ENCODE results near the gene LIPC. TPM values are rescaled to one million over a fixed set of nuclear protein-coding genes. Genes with fewer than 3 reads are reported as not detected.

Gene LIPC
- total and polyA plus RNA-seq, 2 donors (not counting 3 experiments of a cell fraction or from before 2014, with no cell fraction given): not detected

DNA sequence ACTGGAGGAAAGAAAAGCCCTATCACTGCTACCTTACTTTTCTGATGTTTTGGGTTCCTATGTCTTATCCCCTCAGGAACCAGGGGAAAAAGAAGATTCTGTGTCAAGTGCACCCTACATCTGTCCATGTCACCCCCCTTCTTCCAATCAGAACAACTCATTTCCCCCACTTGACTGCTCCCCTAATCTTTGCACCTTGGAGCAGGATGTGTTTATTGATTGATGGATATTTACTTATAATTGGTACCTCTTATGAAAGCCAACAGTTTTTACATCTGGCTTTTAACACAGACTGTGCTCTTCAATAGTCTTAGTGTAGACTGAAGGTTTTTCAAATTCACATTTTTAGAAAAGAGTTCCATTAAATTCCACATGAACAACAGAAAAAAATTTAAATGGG is 33.3 kb downstream of the LIPC start:
- peaks cover under 1% of the 10 kb centered on the region for H3K4me1 ChIP-seq (ENCODE audit: control insufficient read depth, extremely low read depth, insufficient read depth, low read length)
- H3K9me1 ChIP-seq (replicated peaks; ENCODE audit: control insufficient read depth, extremely low read depth, insufficient read depth, low read length): no peaks in the 10 kb centered on the region
- no peaks in the 10 kb centered on the region for H3K36me3 ChIP-seq (ENCODE audit: control insufficient read depth in 2 of 2, extremely low read depth in 1 of 2, insufficient read depth in 2 of 2, low read length in 2 of 2)
- DNase-seq (ENCODE audit: low read depth, low spot score) (no peak), FAIRE-seq (no peak)
- intact Hi-C loops (cut with micrococcal nuclease): no loop called here
- H3K27me3 ChIP-seq (ENCODE audit: control insufficient read depth in 2 of 2, insufficient read depth in 2 of 2, low read length in 2 of 2): no peaks in the 10 kb centered on the region
- no peak overlapping the region for H3K4me3 ChIP-seq (replicated peaks in 1 of 3; ENCODE audit: insufficient read depth in 1 of 3, low read depth in 1 of 3, low read length in 3 of 3)
- TF ChIP-seq MAX (IDR thresholded peaks at IDR 0.05; ENCODE audit: insufficient read depth, insufficient read length): no peak
- TF ChIP-seq CTCF (IDR thresholded peaks at IDR 0.05; ENCODE audit: extremely low read depth in 1 of 2, insufficient read depth in 1 of 2, low read depth in 1 of 2, low read length in 2 of 2): no peak
- no peak for TF ChIP-seq FOS (IDR thresholded peaks at IDR 0.05; ENCODE audit: borderline replicate concordance, insufficient read depth, low read length)
- TF ChIP-seq EZH2 (IDR thresholded peaks at IDR 0.05; ENCODE audit: borderline replicate concordance, low read depth, low read length, severe bottlenecking): no peak
- H3K4me2 ChIP-seq (ENCODE audit: insufficient read depth, low read length): no peak overlapping the region
- BruUV-seq (replicated peaks): no TSS peak
- POLR2A ChIA-PET: no interaction called here
- H3K79me2 ChIP-seq (ENCODE audit: control insufficient read depth, insufficient read depth, low read length): no peaks in the 10 kb centered on the region
- H4K20me1 ChIP-seq (replicated peaks; ENCODE audit: control insufficient read depth, extremely low read depth, insufficient read depth, low read length): no peaks in the 10 kb centered on the region
- H3K27ac ChIP-seq (ENCODE audit: insufficient read depth, low read depth, low read length): no peak overlapping the region
- CTCF ChIA-PET: no interaction called here
- H3K9me3 ChIP-seq (replicated peaks; ENCODE audit: control insufficient read depth, insufficient read depth, low read length): no peaks in the 10 kb centered on the region
- dilution Hi-C loops (cut with MboI; ENCODE audit: extremely low pct_ligation_motif_present, low sequenced_read_pairs): no loop called here
- no peak overlapping the region for H3K9ac ChIP-seq (replicated peaks; ENCODE audit: extremely low read depth, insufficient read depth, low read length)
- no peak overlapping the region for H2AFZ ChIP-seq (ENCODE audit: low read depth, low read length)

- no peak overlapping the region for H2AFZ ChIP-seq (ENCODE audit: low read depth, low read length)
- TF ChIP-seq MYC (IDR thresholded peaks at IDR 0.05; ENCODE audit: low read depth, low read length) (no peak), CTCF (IDR thresholded peaks at IDR 0.05; ENCODE audit: extremely low read depth in 1 of 2, insufficient read depth in 1 of 2, low read depth in 1 of 2, low read length in 2 of 2) (no peak), EZH2 (IDR thresholded peaks at IDR 0.05; ENCODE audit: borderline replicate concordance, low read depth, low read length, severe bottlenecking) (no peak), FOS (IDR thresholded peaks at IDR 0.05; ENCODE audit: borderline replicate concordance, insufficient read depth, low read length) (no peak), POLR2A (IDR thresholded peaks at IDR 0.05; ENCODE audit: low read depth, low read length) (no peak), GATA2 (IDR thresholded peaks at IDR 0.05; ENCODE audit: insufficient read depth, insufficient read length, low read depth, low read length) (no peak)
- no peak for DNase-seq (ENCODE audit: low read depth, low spot score)
- no peak overlapping the region for H3K9ac ChIP-seq (replicated peaks; ENCODE audit: extremely low read depth, insufficient read depth, low read length)
- BruUV-seq (replicated peaks): no TSS peak
- no peak overlapping the region for H3K4me2 ChIP-seq (ENCODE audit: insufficient read depth, low read length)
- H3K79me2 ChIP-seq (ENCODE audit: control insufficient read depth, insufficient read depth, low read length): no peaks in the 10 kb centered on the region
- ChIA-PET CTCF (no interaction called here), POLR2A (no interaction called here)
- H3K4me3 ChIP-seq (replicated peaks in 1 of 3; ENCODE audit: insufficient read depth in 1 of 3, low read depth in 1 of 3, low read length in 3 of 3): no peak overlapping the region
- H3K4me1 ChIP-seq (ENCODE audit: control insufficient read depth, extremely low read depth, insufficient read depth, low read length): no peaks in the 10 kb centered on the region
- no peaks in the 10 kb centered on the region for H3K9me3 ChIP-seq (replicated peaks; ENCODE audit: control insufficient read depth, insufficient read depth, low read length)
- no peaks in the 10 kb centered on the region for H4K20me1 ChIP-seq (replicated peaks; ENCODE audit: control insufficient read depth, extremely low read depth, insufficient read depth, low read length)
- H3K9me1 ChIP-seq (replicated peaks; ENCODE audit: control insufficient read depth, extremely low read depth, insufficient read depth, low read length): no peaks in the 10 kb centered on the region
- no peak for FAIRE-seq
- dilution Hi-C loops (cut with MboI; ENCODE audit: extremely low pct_ligation_motif_present, low sequenced_read_pairs) (no loop called here), intact Hi-C loops (cut with micrococcal nuclease) (no loop called here)
- no peaks in the 10 kb centered on the region for H3K36me3 ChIP-seq (ENCODE audit: control insufficient read depth in 2 of 2, extremely low read depth in 1 of 2, insufficient read depth in 2 of 2, low read length in 2 of 2)
- H3K27me3 ChIP-seq (ENCODE audit: control insufficient read depth in 2 of 2, insufficient read depth in 2 of 2, low read length in 2 of 2): no peaks in the 10 kb centered on the region
- no peak overlapping the region for H3K27ac ChIP-seq (ENCODE audit: insufficient read depth, low read depth, low read length)
Measured at GRCh38 chr15:58465866-58466517, 34.2 kb downstream of the LIPC start.

Measured in endothelial cell of umbilical vein (primary cell).